T-cell (primary cell): ENCODE data around the gene CARS2. TPM values are rescaled to one million over a fixed set of nuclear protein-coding genes. Genes with fewer than 3 reads are reported as not detected.

ENCODE experiments used
- ATAC-seq, 4 experiments: fragments of 200-7000 bp in 3 of 4; fragments of 150-1000 bp in 1 of 4; cut with Tn5 transposase; replicated peaks in 1 of 4; 1 replicate in 3 of 4; 2 replicates in 1 of 4; pipeline ENCODE4 v1.10.0; 2021; ENCODE audit warnings: moderate library complexity in 3 of 4, mild to moderate bottlenecking in 2 of 4, moderate number of reproducible peaks in 1 of 4
- CTCF ChIA-PET, 2 donors: fragments of 300-600 bp; sonication (Branson Sonifier 250); formaldehyde crosslinking; loops; one replicate each; lab custom pipeline; 2022; ENCODE audit warnings: antibody characterized with exemption in 2 of 2; lab: Charles Lee
- POLR2A ChIA-PET, 2 donors: fragments of 300-600 bp; sonication (Branson Sonifier 250); formaldehyde crosslinking; loops; one replicate each; lab custom pipeline; 2022; ENCODE audit warnings: antibody characterized with exemption in 2 of 2; lab: Charles Lee
- DNase-seq, 35 experiments: peaks; one replicate each; pipeline versions ENCODE4 v3.0.0 to v3.0.0-alpha.2; 2013 to 2023
- H3K27ac ChIP-seq: one replicate; pipeline ENCODE4 v1.5.1; 2013; ENCODE audit warnings: low read length
- H3K27me3 ChIP-seq, 2 experiments: replicated peaks in 1 of 2; 1 replicate in 1 of 2; 2 replicates in 1 of 2; pipeline versions ENCODE4 v1.6.1 to v1.7.0; 2013; ENCODE audit warnings: low read length in 1 of 2, mixed read lengths in 1 of 2; ENCODE audit not compliant: control insufficient read depth in 2 of 2, insufficient read depth in 2 of 2; ENCODE audit errors: extremely low read depth in 1 of 2
- H3K36me3 ChIP-seq, 2 donors: 1 replicate in 1 of 2; 2 replicates in 1 of 2; pipeline versions ENCODE4 v1.6.1 to v1.7.0; 2013; ENCODE audit warnings: low read length in 1 of 2; ENCODE audit not compliant: control insufficient read depth in 2 of 2, insufficient read depth in 1 of 2; ENCODE audit errors: extremely low read depth in 1 of 2
- H3K4me1 ChIP-seq, 2 experiments: 1 replicate in 1 of 2; 2 replicates in 1 of 2; pipeline versions ENCODE4 v1.6.1 to v1.7.0; 2013; ENCODE audit warnings: low read length in 2 of 2, mixed read lengths in 1 of 2; ENCODE audit not compliant: insufficient read depth in 2 of 2, control insufficient read depth in 1 of 2; ENCODE audit errors: extremely low read depth in 1 of 2
- H3K4me3 ChIP-seq, 2 donors: 1 replicate in 1 of 2; 2 replicates in 1 of 2; pipeline versions ENCODE4 v1.5.1 to v1.7.0; 2013; ENCODE audit warnings: mild to moderate bottlenecking in 2 of 2, low read length in 1 of 2, moderate library complexity in 1 of 2; ENCODE audit not compliant: control insufficient read depth in 1 of 2; ENCODE audit errors: extremely low read depth in 1 of 2
- H3K9me3 ChIP-seq: 2 replicates; pipeline ENCODE4 v1.7.0; 2013
- H3K27ac Mint-ChIP-seq, 2 donors: one replicate each; pipeline ENCODE4 v1.8.0; 2020 to 2021; ENCODE audit warnings: mild to moderate bottlenecking in 2 of 2, mixed read lengths in 2 of 2
- H3K27me3 Mint-ChIP-seq, 2 donors: one replicate each; pipeline ENCODE4 v1.8.0; 2021 to 2022; ENCODE audit warnings: mixed read lengths in 2 of 2
- H3K36me3 Mint-ChIP-seq: one replicate; pipeline ENCODE4 v1.8.0; 2021; ENCODE audit warnings: mixed read lengths
- H3K4me1 Mint-ChIP-seq, 3 donors: one replicate each; pipeline ENCODE4 v1.8.0; 2020 to 2022; ENCODE audit warnings: mixed read lengths in 3 of 3, mild to moderate bottlenecking in 1 of 3
- H3K4me3 Mint-ChIP-seq, 3 donors: one replicate each; pipeline ENCODE4 v1.8.0; 2020 to 2022; ENCODE audit warnings: mild to moderate bottlenecking in 3 of 3, mixed read lengths in 3 of 3, moderate library complexity in 3 of 3
- H3K9me3 Mint-ChIP-seq, 3 donors: one replicate each; pipeline ENCODE4 v1.8.0; 2020 to 2022; ENCODE audit warnings: mixed read lengths in 3 of 3
- WGBS: methylation state at CpG from one replicate; pipeline ENCODE4 v1.1.5; 2013; ENCODE audit warnings: missing lambda C conversion rate; ENCODE audit not compliant: insufficient coverage; 5-methylcytosine and 5-hydroxymethylcytosine counted together
- total RNA-seq, 35 experiments: library from RNA in 6 of 35; stranded (reverse) in 6 of 35; fragments of 120-200 nt in 1 of 35; gene quantifications; one replicate each; pipeline versions ENCODE4 v1.2.1 to v1.2.4 and lab custom pipeline; 2013 to 2026

Gene CARS2
- total RNA-seq, 5 donors from 2014 or later (not counting 1 experiment from before 2014, with no cell fraction given), result 74.2 to 102 (median 85.4) TPM

GRCh38 chr13:110644892-110645521 is 60.9 kb downstream of the CARS2 start:
- Mint-ChIP-seq H3K27me3 (no peaks in the 10 kb centered on the region), H3K4me1 (peaks cover 0 to 8% (median 7%) of the 10 kb centered on the region in 3 donors), H3K4me3 (no peak overlapping the region), H3K27ac (peak overlapping the region in 1 of 2 donors; percentile 28), H3K9me3 (no peaks in the 10 kb centered on the region), H3K36me3 (peaks cover 18% of the 10 kb centered on the region)
- peak in 34 of 35 experiments; percentile 12 to 65 (median 48) for DNase-seq
- WGBS, result 61% methylated on average over 27 of the region's 28 CpGs
- Histone ChIP-seq H3K36me3 (peaks cover 32 to 66% of the 10 kb centered on the region in 2 donors), H3K27me3 (no peaks in the 10 kb centered on the region), H3K9me3 (no peaks in the 10 kb centered on the region), H3K4me1 (peaks cover 0 to 11% of the 10 kb centered on the region in 2 experiments), H3K4me3 (no peak overlapping the region), H3K27ac (no peak overlapping the region)
- ChIA-PET POLR2A (no interaction called here), CTCF (interaction anchor here (0.6 to 1.0 kb wide), 2 partner anchors 167 to 422 kb away, joined by 3 to 4 read pairs; no protein-coding TSS in a partner anchor)
- peak; percentile 52 to 93 (median 69) for ATAC-seq

GRCh38 chr13:110643768-110644421 is 62.0 kb downstream of the CARS2 start:
- DNase-seq (no peak), ATAC-seq (no peak)
- WGBS, result 95% methylated on average over 12 of the region's 13 CpGs
- Mint-ChIP-seq H3K36me3 (peaks cover 22% of the 10 kb centered on the region), H3K4me1 (peaks cover 0 to 8% (median 7%) of the 10 kb centered on the region in 3 donors), H3K27me3 (no peaks in the 10 kb centered on the region), H3K4me3 (no peak overlapping the region), H3K27ac (no peak overlapping the region), H3K9me3 (no peaks in the 10 kb centered on the region)
- Histone ChIP-seq H3K36me3 (peaks cover 23 to 73% of the 10 kb centered on the region in 2 donors), H3K27ac (no peak overlapping the region), H3K4me1 (peaks cover 0 to 11% of the 10 kb centered on the region in 2 experiments), H3K4me3 (no peak overlapping the region), H3K9me3 (no peaks in the 10 kb centered on the region), H3K27me3 (no peaks in the 10 kb centered on the region)
- ChIA-PET CTCF (interaction anchor here in 1 of 2 donors (1.0 kb wide), 1 partner anchor 423 kb away, joined by 3 read pairs; no protein-coding TSS in a partner anchor), POLR2A (no interaction called here)

GRCh38 chr13:110643324-110643723 is 62.6 kb downstream of the CARS2 start:
- Mint-ChIP-seq H3K27me3 (no peaks in the 10 kb centered on the region), H3K4me1 (peaks cover 0 to 8% (median 7%) of the 10 kb centered on the region in 3 donors), H3K27ac (no peak overlapping the region), H3K9me3 (no peaks in the 10 kb centered on the region), H3K4me3 (no peak overlapping the region), H3K36me3 (peaks cover 28% of the 10 kb centered on the region)
- no peaks in the 10 kb centered on the region for H3K27me3 ChIP-seq
- H3K4me3 ChIP-seq, result no peak overlapping the region
- CTCF ChIA-PET, result no interaction called here
- H3K27ac ChIP-seq, result no peak overlapping the region
- POLR2A ChIA-PET, result no interaction called here
- peaks cover 0 to 11% of the 10 kb centered on the region in 2 experiments for H3K4me1 ChIP-seq
- no peak for DNase-seq
- whole genome bisulfite sequencing, result 96% methylated on average over 11 of the region's 11 CpGs
- H3K9me3 ChIP-seq, result no peaks in the 10 kb centered on the region
- ATAC-seq, result no peak
- peaks cover 18 to 75% of the 10 kb centered on the region in 2 donors for H3K36me3 ChIP-seq

GRCh38 chr13:110642291-110642981 is 63.5 kb downstream of the CARS2 start:
- ATAC-seq, result no peak
- 94% methylated on average over 36 of the region's 40 CpGs for WGBS
- Histone ChIP-seq H3K4me1 (peaks cover 0 to 11% of the 10 kb centered on the region in 2 experiments), H3K4me3 (no peak overlapping the region), H3K27me3 (no peaks in the 10 kb centered on the region), H3K27ac (no peak overlapping the region), H3K36me3 (peaks cover 21 to 78% of the 10 kb centered on the region in 2 donors), H3K9me3 (no peaks in the 10 kb centered on the region)
- Mint-ChIP-seq H3K9me3 (no peaks in the 10 kb centered on the region), H3K36me3 (peaks cover 31% of the 10 kb centered on the region), H3K4me3 (no peak overlapping the region), H3K4me1 (peaks cover 0 to 8% (median 7%) of the 10 kb centered on the region in 3 donors), H3K27ac (no peak overlapping the region), H3K27me3 (no peaks in the 10 kb centered on the region)
- ChIA-PET POLR2A (no interaction called here), CTCF (no interaction called here)
- DNase-seq, result no peak

- Mint-ChIP-seq H3K9me3 (no peaks in the 10 kb centered on the region), H3K4me1 (peaks cover 0 to 8% (median 7%) of the 10 kb centered on the region in 3 donors), H3K27ac (peak overlapping the region in 1 of 2 donors; percentile 52), H3K27me3 (no peaks in the 10 kb centered on the region), H3K36me3 (peaks cover 36% of the 10 kb centered on the region), H3K4me3 (no peak overlapping the region)
- Histone ChIP-seq H3K9me3 (no peaks in the 10 kb centered on the region), H3K27me3 (no peaks in the 10 kb centered on the region), H3K4me1 (peaks cover 0 to 11% of the 10 kb centered on the region in 2 experiments), H3K27ac (no peak overlapping the region), H3K36me3 (peaks cover 25 to 84% of the 10 kb centered on the region in 2 donors), H3K4me3 (no peak overlapping the region)
- CTCF ChIA-PET, result interaction anchor here in 1 of 2 donors (0.6 kb wide), 1 partner anchor 614 kb away, joined by 3 read pairs; no protein-coding TSS in a partner anchor
- DNase-seq, result no peak
- no peak for ATAC-seq
- POLR2A ChIA-PET, result no interaction called here
- 84% methylated on average over 16 of the region's 29 CpGs for WGBS
Observed at GRCh38 chr13:110641055-110642015, 64.6 kb downstream of the CARS2 start.
